Measurements from ENCODE around the gene CDCP1.

DNA sequence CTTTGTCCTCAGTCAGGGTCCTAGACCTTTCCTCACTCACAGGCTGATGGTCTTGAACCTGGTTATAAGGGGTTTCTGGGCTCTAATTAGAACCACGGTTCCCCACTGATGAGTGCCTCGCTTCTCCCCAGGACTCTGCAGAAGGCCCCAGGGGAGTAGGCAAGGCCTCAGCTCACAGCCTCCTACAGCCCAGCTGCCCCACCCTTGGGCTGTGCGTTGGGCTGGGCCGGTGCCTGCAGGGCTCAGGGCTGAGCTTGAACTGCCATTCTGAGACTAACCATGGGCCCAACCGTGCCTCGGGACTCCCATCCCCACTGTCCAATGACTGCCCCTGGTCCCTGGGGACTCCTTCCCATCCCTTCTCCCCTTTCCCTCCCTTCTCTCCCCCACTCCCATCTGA is 94.5 kb downstream of the CDCP1 start:
- TF ChIP-seq, protein P1, sequence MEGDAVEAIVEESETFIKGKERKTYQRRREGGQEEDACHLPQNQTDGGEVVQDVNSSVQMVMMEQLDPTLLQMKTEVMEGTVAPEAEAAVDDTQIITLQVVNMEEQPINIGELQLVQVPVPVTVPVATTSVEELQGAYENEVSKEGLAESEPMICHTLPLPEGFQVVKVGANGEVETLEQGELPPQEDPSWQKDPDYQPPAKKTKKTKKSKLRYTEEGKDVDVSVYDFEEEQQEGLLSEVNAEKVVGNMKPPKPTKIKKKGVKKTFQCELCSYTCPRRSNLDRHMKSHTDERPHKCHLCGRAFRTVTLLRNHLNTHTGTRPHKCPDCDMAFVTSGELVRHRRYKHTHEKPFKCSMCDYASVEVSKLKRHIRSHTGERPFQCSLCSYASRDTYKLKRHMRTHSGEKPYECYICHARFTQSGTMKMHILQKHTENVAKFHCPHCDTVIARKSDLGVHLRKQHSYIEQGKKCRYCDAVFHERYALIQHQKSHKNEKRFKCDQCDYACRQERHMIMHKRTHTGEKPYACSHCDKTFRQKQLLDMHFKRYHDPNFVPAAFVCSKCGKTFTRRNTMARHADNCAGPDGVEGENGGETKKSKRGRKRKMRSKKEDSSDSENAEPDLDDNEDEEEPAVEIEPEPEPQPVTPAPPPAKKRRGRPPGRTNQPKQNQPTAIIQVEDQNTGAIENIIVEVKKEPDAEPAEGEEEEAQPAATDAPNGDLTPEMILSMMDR (IDR thresholded peaks at IDR 0.05; ENCODE audit: insufficient read depth, low read length, poor library complexity, severe bottlenecking), result no peak
- TF ChIP-seq EZH2phosphoT487 (conservative IDR thresholded peaks at IDR 0.05; ENCODE audit: low read length), result no peak
